HG03342 (cell line): ENCODE measurements around the gene CFAP45.

Source experiments
- ATAC-seq: cut with Tn5 transposase; IDR thresholded peaks from one replicate; pipeline ENCODE4 v1.9.1; 2021; ENCODE audit warnings: mild to moderate bottlenecking, moderate library complexity; ENCODE audit not compliant: unreplicated experiment

CFAP45 gene

DNA sequence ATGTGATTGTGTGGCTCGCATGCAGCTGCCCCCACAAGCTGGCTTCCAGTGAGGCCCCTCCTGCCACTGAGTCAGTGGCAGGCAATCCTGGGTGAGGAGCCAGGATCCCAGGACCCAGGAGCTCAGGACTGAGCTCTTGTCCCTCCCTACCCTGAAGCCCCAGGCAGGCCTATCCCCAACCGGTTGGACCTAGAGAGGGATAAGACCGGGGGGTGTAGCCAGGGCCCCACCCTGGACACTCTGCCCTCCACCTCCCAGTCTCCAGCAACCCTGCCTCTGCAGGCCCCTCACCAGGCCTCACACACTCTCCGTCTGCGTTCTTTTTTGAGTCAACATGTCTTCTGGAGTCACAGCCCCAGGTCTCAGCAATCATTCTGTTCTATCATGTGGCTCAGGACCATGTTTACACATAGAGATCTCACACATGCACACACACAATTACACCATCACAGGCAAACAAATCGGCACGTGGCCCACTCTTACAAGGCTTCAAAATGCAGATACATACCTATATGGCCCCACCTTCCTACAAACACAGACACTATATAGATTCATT, 40.1 kb downstream of the CFAP45 start:
- no peak for ATAC-seq

DNA sequence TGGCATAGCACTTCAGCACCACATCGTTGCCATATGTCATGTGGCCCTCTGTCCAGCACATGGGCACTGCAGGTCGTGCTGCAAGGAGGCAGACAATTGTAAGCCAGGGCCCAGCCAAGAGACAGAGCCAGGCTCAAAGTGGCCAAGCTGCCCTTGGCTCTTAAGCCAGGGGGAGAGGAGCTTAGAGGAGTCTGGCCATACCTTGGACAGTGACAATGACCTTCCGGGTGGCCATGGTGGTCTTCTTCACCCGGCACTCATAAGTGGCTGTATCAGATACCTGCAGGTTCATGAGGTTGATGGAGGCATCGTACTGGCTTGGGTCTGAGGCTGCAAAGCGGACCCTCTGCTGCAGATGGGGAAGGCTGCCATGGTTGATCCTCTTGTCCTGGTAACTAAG, 42.1 kb downstream of the CFAP45 start:
- ATAC-seq = no peak

DNA sequence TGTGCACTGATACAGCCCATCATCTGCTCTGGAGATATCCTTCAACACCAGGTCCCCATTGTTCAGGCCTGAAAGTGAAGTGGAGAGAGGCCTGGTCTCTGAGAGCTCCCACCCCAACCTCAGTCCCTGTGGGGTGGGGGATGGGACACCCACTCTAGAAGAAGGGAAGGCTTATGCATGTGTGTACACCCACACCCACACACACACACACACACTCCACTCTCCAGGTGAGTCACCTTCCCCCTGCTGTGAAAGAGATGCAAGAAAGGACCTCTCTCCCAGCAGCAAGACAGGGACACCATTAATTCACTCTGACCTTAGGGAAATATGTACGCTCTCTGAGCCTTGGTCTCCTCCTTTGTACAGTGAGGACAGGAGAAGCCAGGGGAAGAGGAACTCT, 43.4 kb downstream of the CFAP45 start:
- ATAC-seq = no peak

DNA sequence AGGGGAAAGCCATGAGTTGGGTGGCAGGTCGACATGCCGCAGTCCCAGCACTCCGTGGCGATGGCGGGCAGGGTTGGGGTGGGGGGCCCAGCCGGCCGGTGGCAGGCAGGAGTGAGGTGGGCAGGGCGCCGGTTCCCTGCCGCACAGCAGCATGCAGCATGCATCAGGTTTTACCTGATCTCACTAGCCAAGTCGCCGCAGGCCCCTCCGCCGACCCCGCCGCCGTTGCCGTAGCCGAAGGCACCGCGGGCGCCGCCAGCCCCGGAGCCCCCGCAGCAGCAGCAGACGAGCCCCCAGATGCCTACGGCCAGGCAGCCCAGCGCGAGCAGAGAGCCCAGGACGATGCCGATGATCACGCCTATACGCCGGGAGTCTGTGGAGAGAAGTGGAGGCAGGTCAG, 44.3 kb downstream of the CFAP45 start:
- no peak for ATAC-seq

DNA sequence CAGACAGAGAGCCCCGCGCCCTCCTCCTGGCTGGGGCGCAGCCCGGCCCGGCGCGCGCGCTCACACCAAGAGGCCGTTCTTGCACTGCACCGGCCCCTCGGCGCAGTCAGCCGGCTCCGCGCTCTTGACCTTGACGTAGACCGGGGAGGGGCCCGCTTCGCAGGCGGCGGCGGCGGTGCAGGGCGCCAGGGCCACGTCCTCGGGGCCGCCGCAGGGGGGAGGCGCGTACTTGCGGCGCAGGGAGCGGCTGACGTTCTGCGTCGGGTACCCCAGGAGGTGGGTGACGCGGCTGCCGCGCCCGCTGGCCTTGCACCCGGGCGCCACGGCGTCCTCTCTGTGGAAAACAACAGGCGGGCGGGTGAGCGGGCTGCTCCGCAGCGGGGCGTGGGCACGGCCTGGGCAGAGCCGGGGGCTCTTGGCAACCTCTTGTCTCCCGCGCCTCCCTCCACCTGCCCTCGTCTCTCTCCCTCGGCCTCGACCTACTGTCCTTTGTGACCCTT, 45.2 kb downstream of the CFAP45 start:
- ATAC-seq = peak; percentile 81

DNA sequence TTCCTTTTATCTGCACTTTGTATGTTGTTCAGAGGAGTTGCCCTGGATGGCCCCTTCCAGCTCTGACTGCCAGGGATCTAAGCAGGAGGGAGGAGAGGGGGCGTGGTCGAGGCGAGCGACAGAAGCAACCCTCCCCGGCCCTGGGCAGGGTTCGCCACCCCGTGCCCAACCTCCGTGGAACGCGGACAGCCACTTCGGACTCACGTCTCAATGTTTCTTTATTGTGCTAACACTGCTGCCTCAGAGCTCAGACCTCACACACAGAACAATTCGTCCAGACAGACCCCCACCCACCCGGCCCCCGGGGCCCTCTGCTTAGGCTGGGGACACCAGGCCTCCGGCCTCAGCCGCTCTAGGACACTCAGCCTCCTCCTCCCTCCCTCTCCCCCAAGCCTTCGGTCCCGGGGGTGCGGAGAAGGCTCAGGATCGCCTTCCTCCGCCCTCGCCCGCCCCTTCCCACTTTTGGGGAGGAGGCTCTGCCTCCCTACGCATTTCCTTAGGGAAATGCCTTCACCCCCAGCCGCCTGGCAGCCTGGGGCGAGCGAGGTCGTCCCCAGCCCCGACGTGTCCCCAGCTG, 45.8 kb downstream of the CFAP45 start:
- ATAC-seq = peak; percentile 5

DNA sequence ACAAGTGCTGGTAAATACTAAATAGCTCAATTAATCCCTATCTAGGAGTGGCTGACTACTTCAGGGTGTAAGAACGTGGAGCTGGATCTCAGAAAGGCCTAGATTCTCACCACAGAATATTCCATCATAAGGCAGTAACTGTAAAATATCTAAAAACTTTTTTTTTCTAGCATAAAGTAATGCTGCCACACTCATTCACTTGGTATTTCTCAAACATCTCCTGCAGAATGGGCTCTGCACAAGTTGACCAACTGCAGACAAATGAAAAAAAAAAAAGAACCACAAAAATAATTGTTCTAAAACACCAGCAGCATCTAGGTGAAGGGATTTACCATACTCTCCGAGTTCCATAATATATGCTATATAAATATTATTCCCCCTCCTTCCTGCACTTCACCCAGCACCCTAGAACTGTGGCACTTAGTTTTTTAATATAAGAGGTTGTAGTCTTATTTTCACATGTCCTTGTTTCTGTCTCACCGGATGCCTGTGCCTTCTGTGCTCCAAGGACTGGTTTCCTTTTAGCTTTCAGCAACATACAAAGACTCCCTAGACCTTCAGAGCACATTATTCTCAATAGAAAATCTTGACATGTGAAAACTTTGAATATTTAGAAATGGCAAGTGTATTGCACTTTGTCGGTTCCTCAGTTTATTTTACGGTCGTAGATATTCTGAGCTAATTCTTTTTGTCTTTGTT, 46.4 kb downstream of the CFAP45 start:
- no peak for ATAC-seq

DNA sequence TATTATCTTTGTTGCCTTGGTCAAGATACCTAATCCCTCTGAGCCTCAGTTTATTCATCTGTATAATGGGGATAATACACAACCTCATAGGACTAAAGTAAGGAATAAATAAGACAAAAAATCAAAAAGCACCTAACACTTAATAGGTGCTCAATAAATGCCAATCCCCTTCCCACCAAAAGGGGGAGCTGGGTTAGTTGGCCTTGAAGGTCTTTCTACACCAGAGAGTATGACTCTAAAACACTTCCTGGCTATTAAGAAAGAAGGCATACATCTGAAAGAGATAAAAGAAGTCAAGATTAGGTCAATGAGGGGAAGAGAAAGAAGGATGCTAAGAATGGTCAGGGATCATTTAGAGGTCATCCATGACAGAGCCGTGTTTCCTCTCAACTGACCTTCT, 48.6 kb downstream of the CFAP45 start:
- no peak for ATAC-seq

DNA sequence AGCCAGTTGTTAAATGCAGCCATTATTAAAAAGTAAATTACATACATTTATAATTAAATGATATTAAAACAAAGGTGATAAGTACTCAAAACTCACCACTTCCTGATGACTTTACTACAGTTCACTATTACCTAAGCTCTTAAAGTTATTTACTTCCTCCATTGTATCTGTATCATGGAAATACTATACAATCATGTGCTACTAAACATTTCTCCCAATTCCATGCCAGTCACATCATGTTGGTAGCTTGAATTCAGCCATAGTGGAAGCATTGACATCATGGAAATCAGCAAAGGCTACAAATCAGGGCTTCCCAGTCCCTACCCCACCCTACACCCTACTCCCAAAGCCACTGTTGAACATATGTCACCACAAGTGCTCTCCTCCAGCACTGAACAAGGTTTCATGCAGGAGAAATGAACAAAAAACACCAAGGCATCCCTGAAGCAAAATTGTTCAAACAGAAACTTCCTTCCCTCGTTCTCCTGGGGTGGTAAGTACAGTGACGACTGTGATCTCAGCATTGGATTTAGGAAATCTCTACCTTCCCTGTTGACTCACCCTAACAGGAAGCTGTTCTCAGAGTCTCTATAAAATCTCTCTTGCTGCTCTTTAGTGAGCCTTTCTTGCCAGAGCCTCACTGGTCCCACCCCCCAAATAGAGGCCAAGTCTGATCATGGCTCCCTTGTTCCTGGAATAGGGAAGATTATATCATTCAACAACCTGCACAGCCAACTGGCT, 50.2 kb downstream of the CFAP45 start:
- ATAC-seq = no peak

DNA sequence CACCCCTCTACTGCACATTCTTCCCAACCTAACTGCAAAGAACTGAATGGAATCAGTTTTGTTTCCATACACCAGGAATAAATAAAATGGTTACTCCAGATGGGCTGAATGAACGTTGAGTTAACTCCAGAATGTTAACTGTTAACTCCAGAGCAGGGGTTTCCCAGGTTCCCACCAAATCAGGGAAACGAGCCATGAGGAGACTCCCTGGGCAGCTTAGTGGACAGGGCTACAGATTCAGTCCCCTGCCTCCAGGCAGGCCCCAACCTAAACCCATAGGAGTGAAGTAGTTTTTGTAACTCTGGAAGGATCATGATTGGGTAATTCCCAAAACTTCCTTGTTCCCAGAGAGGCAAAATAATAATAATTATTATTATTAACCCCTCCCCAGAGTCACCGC, 51.6 kb downstream of the CFAP45 start:
- no peak for ATAC-seq

DNA sequence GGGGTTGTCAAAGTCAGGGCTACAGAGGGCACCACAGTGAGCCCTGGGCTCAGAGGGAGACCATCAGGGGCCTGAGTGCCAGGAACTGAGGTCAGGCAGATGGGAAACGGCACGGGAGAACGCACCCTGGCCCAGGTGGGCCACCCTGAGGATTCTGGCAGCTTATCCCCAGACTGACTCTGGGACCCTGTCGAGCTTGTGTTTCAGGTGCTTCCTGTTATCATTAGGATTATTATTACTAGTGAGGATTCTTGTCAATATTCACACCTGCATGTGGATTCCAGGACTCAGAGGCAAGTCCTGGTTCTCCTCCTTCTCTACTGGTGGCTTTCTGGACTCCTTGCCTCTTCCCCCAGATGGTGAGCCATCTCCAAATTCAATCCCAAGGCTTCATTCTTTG, 52.7 kb downstream of the CFAP45 start:
- ATAC-seq = no peak

DNA sequence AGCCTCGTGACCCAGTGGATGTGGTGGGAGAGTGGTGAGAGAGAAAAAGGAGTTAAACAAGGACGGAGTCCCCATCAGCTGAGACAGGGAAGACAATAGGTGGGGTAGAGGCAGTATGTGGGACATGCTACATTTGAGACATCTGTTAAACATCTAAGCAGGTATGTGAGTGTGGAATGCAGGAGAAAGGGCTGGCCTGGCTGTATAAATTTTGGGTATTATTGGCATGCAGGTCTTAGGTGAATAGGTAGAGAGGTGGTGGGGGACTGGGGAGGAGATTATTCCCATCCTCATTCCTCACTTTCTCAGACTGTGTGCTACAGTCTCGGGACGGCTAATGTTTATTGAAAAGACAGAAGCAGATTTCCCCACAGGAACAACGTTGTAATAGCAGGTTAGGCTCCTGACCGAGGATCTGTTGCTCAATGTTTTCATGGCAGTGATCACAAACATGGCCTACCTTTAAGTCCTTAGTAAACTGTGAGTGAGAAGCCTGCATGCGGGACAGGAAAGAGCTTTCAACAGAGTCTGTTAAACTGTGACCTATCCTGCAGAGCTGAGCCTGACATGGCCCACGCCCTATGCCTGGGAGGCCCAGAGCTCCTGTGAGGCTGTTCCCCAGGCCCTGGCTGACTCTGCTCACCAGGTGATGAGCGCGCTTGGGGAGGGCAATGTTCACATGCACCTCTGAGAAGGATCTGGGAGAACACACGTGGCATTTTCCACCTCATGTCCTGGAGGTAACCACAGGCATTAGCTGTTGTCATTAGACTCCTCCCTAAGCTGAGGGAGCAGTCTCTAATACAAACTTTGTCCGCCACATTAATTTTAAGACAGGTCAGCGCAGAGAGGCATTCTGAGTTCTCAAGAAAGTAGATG, 54.0 kb downstream of the CFAP45 start:
- no peak for ATAC-seq

DNA sequence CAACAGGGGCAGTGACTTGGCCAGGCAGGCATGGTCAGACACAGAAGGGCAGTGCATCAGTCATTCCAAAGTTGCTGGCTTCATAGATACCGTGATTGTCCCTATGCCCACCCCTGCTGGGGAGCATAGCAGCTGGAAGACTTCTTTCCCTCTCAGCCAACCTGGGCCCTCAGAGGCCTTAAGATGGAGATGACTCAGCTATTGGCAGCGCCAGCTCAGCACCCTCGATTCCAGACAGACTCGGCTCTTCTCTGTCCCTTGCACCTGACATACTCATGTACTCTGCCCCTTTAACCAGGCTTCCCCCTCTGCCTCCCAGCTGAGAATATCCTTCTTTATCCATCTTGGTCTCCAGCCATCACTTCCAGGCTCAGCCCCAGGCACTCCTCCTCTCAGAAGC, 56.5 kb downstream of the CFAP45 start:
- no peak for ATAC-seq

DNA sequence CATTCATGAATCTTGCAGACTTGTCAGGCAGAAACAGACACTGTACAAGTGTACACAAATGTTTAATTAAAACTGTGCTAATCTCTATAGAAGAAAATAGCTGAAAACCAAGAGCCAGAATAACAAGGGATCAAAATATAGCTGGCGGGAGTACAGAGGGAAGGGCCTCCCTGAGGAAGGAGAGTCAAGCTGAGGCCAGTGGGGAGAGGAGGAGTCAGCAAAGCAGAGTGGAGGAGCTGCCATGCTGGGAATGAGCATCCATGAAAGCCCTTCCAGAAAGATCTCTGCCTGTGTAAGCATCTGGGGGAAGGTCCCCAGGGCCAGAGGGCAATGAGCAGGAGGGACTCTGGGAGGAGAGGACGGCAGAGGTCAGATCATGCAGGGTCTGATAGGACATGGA, 58.2 kb downstream of the CFAP45 start:
- ATAC-seq = no peak

DNA sequence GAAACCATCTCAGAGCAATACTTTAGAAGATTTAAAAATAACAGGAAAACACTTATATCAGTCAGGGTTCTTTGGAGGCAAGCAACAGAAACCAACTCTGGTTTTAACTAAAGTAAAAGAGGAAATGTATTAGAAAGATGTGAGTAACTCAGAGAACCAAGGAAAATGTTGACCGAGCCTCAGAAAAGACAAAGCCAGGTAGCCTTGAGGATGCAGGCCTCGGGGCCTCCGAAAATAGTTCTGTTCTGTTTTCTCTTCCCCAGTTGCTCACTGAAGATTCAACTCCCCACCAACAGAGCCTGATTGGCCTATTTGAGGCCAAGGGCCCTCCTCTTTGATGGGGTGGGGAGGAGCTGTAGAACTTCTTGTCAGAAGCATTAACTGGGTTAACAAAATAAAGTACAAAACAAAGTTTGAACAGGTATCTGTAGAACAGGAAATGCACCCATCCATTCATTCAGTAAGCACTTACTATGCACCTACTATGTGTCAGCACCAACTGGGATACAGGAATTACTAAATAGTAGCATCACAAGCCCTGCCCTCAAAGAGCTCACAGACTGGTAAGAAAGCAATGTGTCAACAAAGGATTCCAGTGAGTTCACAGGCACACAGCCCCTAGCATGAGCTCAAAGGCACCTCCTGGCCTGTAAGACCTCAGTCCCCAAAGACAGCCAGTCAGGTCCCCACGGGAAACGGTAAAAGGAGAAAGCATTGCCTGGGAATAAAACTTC, 60.7 kb downstream of the CFAP45 start:
- peak; percentile 82 for ATAC-seq

DNA sequence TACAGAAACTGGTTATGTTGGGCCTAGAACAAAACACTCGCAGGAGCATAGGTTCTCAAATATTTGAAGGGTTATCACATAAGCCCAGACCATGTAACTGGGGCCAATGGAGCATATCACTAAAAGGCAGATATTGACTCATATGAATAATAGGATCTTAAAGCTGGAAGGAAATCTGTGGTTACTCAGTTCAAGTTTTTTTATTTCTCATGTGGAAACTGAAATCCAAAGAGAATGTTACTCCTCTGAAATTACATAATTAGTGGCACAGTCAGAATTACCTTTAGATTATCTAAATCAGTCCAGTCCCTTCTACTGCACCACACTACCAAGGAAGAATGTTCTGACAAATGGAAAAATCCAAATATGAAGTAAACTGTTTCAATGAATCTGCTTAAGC, 61.2 kb downstream of the CFAP45 start:
- ATAC-seq = peak; percentile 72

DNA sequence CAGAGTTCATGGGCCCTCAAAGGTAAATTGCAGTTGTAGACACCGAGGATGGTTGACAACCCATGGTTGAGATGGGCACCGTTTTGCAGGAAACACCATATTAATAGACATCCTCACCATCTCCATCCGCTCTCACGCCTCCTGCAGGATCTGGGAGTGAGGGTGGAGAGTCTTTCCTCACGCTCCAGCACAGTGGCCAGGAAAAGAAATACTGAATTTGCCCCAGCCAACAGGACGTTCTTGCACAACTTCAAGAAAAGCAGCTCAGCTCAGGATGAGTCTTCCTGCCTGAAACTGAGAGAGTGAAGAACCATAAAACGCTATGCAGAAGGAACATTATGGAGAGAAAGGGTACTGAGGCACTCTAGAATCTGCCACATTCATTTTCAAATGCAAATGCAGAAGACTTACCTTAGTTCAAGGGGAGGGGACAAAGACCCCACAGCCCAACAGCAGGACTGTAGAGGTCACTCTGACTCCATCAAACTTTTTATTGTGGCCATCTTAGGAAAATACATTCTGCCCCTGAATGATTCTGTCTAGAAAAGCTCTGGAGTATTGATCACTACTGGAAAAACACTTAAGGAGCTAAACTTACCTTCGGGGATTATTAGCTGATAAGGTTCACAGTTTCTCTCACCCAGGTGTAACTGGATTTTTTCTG, 64.0 kb downstream of the CFAP45 start:
- ATAC-seq = no peak

DNA sequence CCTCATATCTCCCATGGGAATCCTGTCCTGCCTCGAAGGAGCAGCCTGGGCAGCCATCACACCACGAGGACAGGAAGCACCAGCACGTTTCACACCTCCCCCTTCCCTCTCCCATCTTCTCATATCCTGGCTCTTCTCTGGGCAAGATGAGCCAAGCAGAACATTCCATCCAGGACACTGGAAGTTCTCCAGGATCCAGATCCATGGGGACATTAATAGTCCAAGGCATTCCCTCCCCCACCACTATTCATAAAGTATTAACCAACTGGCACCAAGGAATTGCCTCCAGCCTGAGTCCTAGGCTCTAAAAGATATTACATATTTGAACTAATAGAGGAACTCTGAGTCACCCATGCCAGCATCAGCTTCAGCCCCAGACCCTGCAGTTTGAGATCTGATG, 64.6 kb downstream of the CFAP45 start:
- ATAC-seq = no peak

DNA sequence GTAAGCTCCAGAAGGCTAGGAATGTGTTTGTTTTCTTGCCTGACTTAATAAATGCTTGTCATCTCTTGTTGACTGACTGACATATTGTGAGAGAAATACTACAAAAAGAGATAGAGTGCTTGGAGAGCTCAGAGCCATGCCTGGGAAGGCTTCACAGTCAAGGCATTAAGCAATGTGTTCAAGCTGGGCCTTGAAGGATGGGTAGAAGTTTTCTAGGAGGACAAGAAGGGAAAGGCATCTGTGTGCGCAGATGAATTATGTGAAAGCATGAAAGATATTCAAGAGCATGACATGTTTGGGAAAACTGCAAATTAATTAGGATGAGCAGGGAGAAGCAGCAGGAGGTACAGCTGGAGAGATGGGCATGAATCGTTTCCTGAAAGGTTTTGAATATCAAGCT, 67.7 kb downstream of the CFAP45 start:
- no peak for ATAC-seq
